22Rv1 (cell line): ENCODE data around the gene PRR5.
A peak's percentile ranks its signal among the peaks of the same experiment; 100 is the strongest.

Experiments
- H3K27ac ChIP-seq: fragments of 450-650 bp; 2 replicates; pipeline ENCODE4 v1.5.1; 2017
- CTCF ChIP-seq: fragments of 450-650 bp; IDR thresholded peaks from 2 replicates; pipeline ENCODE4 v1.5.1; 2017; ENCODE audit warnings: mild to moderate bottlenecking
- ZFX ChIP-seq: fragments of 450-650 bp; IDR thresholded peaks from 2 replicates; pipeline ENCODE4 v1.6.1; 2017; ENCODE audit warnings: antibody characterized with exemption, borderline replicate concordance

The PRR5 gene

GRCh38 chr22:44661659-44662569, 40.1 kb upstream of the PRR5 start:
- TF ChIP-seq CTCF = no peak
- TF ChIP-seq ZFX = no peak
- H3K27ac ChIP-seq = no peak overlapping the region

- no peak overlapping the region for H3K27ac ChIP-seq
- TF ChIP-seq ZFX (no peak), CTCF (no peak)
Measured at GRCh38 chr22:44663256-44663999, 38.6 kb upstream of the PRR5 start.

GRCh38 chr22:44664149-44664548, 37.9 kb upstream of the PRR5 start:
- H3K27ac ChIP-seq = no peak overlapping the region
- TF ChIP-seq ZFX = no peak
- TF ChIP-seq CTCF = no peak

- TF ChIP-seq ZFX (no peak), CTCF (no peak)
- H3K27ac ChIP-seq = no peak overlapping the region
Measured at GRCh38 chr22:44665115-44665514, 36.9 kb upstream of the PRR5 start.

- H3K27ac ChIP-seq = 0 out of 2 replicates have a peak overlapping the region, but pooled peaks have one; percentile 20
- no peak for TF ChIP-seq ZFX
- no peak for TF ChIP-seq CTCF
Measured at GRCh38 chr22:44666207-44666585, 35.8 kb upstream of the PRR5 start.

- TF ChIP-seq ZFX = no peak
- TF ChIP-seq CTCF = no peak
- no peak overlapping the region for H3K27ac ChIP-seq
Measured at GRCh38 chr22:44667276-44667675, 34.7 kb upstream of the PRR5 start.

- TF ChIP-seq CTCF (no peak), ZFX (no peak)
- H3K27ac ChIP-seq = no peak overlapping the region
Measured at GRCh38 chr22:44667829-44668189, 34.2 kb upstream of the PRR5 start.
